ENCODE results near the gene SNRNP25. TPM values are rescaled to one million over a fixed set of nuclear protein-coding genes. Genes with fewer than 3 reads are reported as not detected.
"Not testable (repeated sequence)": the region's sequence is repeated elsewhere in the genome, so short reads cannot be mapped to it uniquely, and the experiment has no call there.

Gene SNRNP25
- 20.7 and 25.1 TPM in 2 replicates for total RNA-seq

DNA sequence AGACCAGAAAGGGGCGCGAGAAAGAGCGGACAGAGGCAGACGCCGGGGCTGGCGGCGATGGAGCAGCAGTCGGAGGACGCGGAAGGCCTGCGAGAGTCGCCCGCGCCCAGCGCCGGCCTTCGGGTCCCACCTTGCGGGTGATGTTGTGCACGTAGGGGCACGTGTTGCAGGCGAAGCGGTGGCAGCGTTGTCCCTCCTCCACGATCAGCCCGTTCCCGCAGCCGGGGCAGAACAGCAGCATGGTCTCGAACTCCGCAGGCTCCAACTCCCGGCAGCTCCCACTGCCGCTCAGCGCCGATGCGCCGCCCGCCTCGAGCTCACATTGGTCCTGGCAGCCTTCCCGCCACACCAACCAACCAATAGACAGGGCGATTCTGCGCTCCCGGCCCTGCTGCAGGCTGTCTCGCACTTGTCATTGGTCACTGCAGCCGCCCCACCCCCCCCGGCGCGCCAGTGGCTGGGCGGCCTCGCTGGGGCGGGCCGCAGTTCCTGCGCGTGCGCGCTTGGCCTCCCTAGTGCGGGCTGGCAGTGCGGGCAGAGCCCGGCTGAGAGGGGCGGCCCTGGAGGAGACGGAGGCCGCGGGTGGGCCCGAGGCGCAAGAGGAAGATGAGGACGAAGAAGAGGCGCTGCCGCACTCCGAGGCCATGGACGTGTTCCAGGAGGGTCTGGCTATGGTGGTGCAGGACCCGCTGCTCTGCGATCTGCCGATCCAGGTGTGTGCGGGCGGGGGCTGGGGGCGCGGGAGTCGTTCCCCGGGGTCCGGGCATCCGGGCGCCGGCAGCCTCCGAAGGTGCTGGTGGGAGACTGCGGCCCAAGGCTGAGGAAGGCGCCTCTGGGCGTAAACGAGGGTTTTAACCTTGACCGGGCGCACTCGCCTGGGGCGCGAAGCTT lies at the start of gene SNRNP25, which contains the start of gene POLR3K:
Gene SNRNP25, plus strand, starts transcription at position 483 of the 891 bp plus-strand sequence. Its CDS starts 189 bp downstream, at position 672.
Gene POLR3K, minus strand, starts transcription at position 263 of the 891 bp plus-strand sequence. Its CDS starts 22 bp downstream, at position 241.
- no peak for DNase-seq (ENCODE audit: extremely low read depth, low read depth, low spot score)

DNA sequence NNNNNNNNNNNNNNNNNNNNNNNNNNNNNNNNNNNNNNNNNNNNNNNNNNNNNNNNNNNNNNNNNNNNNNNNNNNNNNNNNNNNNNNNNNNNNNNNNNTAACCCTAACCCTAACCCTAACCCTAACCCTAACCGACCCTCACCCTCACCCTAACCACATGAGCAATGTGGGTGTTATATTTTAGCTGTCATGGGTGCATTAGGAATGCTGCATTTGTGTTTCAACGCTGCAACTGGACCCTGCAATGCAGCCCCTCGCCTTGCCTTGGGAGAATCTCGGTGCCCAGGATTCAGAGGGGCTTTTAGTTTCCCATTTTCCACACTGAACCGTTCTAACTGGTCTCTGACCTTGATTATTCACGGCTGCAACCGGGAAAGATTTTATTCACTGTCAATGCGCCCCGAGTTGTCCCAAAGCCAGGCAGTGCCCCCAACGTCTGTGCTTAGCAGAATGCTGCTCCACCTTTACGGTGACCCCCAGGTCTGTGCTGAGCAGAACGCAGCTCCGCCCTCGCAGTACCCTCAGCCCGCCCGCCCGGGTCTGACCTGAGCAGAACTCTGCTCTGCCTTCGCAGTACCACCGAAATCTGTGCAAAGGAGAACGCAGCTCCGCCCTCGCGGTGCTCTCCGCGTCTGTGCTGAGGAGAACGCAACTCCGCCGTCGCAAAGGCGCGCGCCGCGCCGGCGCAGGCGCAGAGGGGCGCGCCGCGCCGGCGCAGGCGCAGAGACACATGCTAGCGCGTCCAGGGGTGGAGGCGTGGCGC lies 43.5 kb upstream of the SNRNP25 start:
- no peak for DNase-seq (ENCODE audit: extremely low read depth, low read depth, low spot score)

DNA sequence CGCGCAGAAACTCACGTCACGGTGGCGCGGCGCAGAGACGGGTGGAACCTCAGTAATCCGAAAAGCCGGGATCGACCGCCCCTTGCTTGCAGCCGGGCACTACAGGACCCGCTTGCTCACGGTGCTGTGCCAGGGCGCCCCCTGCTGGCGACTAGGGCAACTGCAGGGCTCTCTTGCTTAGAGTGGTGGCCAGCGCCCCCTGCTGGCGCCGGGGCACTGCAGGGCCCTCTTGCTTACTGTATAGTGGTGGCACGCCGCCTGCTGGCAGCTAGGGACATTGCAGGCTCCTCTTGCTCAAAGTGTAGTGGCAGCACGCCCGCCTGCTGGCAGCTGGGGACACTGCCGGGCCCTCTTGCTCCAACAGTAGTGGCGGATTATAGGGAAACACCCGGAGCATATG lies 42.9 kb upstream of the SNRNP25 start:
- not testable (repeated sequence) for DNase-seq (ENCODE audit: extremely low read depth, low read depth, low spot score)

DNA sequence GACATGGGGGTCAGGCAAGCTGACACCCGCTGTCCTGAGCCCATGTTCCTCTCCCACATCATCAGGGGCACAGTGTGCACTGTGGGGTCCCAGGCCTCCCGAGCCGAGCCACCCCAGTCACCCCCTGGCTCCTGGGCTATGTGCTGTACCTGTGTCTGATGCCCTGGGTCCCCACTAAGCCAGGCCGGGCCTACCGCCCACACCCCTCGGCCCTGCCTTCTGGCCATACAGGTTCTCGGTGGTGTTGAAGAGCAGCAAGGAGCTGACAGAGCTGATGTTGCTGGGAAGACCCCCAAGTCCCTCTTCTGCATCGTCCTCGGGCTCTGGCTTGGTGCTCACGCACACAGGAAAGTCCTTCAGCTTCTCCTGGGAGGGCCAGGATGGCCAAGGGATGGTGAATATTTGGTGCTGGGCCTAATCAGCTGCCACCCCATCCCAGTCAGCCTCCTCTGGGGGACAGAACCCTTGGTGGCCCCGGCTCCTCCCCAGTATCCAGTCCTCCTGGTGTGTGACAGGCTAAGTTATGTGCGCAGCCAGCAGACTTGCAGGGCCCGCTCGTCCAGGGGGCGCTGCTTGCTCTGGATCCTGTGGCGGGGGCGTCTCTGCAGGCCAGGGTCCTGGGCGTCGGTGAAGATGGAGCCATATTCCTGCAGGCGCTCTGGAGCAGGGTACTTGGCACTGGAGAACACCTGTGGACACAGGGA lies 36.4 kb upstream of the SNRNP25 start:
- not testable (repeated sequence) for DNase-seq (ENCODE audit: extremely low read depth, low read depth, low spot score)

DNA sequence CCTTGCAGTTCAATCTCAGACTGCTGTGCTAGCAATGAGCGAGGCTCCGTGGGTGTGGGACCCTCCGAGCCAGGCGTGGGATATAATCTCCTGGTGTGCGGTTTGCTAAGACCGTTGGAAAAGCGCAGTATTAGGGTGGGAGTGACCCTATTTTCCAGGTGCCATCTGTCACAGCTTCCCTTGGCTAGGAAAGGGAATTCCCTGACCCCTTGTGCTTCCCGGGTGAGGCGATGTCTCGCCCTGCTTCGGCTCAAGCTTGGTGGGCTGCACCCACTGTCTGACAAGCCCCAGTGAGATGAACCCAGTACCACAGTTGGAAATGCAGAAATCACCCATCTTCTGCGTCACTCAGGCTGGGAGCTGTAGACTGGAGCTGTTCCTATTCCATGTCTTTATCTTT lies 32.7 kb upstream of the SNRNP25 start:
- not testable (repeated sequence) for DNase-seq (ENCODE audit: extremely low read depth, low read depth, low spot score)

DNA sequence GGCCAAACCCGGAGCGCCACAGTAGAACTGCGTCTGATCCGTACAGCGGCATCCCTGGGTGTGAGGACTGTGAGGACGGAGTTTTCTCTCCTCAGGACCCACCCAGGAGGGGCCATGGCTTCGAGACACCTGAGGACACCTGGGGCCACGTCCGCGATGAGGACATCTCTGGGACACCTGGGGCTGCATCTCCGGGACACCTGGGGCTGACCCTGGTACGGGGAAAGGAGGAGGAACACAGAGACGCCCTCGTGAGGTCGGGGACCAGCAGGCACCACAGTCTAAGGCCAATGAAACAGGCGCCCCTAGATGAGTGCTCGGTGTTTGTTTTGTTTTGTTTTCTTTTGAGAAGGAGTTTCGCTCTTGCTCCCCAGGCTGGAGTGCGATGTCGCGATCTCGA lies 29.5 kb upstream of the SNRNP25 start:
- DNase-seq (ENCODE audit: extremely low read depth, low read depth, low spot score) = not testable (repeated sequence)

DNA sequence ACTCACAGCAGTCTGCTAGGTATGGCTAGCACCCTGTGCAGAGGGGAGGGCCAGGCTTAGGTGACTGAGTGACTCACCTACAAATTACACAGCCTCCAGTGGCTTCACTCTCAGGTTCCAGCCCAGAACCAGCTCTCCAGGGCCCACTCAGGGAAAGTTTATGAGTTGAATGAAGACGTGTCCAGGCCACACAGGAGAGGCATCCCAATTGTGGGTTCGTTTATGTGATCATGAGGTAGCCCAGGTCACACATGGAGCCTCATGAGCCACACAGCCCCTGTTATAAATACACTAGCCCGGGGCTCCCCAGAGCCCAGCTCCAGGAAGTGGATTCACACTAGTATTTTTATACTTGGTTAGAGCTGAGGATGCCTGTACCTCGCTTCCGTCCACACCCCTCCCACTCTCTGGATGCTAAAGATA lies 27.7 kb upstream of the SNRNP25 start:
- not testable (repeated sequence) for DNase-seq (ENCODE audit: extremely low read depth, low read depth, low spot score)

DNA sequence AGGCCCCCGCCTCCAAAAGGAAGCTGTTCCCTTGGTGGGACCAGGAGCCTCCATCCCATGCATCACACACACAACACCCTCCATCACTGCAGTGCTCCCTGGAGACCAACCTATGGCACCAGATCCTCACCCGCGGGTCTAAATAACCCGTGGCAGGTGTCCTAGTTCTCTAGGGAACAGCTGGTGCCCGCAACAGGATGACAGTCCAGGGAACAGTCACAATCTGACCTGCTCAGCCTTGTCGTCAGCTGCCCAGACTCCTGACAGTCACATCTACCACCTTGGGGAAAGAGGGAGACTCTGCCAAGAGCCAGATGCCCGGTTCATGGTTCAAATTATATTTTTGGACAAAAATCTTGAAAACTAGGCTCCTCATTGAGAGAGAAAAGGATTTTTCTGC lies 23.0 kb upstream of the SNRNP25 start:
- not testable (repeated sequence) for DNase-seq (ENCODE audit: extremely low read depth, low read depth, low spot score)

DNA sequence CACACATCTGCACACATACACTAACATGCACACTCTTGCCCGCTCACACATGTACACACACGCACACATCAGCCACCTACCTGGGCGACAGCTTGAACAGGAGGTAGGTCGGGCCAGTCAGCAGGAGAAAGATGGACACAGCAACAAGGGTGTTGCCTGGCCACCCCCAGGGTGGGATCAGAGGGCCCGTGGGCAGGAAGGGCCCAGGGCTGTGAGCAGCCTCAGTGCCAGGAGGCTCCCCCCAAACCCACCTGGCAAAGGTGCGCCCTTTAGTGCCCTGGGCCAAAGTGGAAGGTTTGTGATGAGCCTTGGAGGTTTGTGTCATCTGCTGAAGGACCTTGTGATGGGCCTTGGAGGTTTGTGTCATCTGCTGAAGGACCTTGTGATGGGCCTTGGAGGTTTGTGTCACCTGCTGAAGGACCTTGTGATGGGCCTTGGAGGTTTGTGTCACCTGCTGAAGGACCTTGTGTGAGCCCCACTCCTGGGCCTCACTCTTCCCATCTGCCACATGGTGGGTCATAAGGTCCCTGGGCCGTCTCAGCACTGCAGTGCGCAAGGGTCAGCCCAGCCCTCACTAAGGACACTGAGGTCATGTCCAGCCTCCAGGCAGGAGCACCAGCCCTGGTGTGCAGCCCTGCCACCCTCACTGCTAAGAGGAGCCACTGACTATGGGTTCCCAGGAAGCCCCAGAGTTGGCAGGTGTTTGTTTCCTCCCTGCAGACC lies 20.3 kb upstream of the SNRNP25 start:
- DNase-seq (ENCODE audit: extremely low read depth, low read depth, low spot score) = not testable (repeated sequence)

DNA sequence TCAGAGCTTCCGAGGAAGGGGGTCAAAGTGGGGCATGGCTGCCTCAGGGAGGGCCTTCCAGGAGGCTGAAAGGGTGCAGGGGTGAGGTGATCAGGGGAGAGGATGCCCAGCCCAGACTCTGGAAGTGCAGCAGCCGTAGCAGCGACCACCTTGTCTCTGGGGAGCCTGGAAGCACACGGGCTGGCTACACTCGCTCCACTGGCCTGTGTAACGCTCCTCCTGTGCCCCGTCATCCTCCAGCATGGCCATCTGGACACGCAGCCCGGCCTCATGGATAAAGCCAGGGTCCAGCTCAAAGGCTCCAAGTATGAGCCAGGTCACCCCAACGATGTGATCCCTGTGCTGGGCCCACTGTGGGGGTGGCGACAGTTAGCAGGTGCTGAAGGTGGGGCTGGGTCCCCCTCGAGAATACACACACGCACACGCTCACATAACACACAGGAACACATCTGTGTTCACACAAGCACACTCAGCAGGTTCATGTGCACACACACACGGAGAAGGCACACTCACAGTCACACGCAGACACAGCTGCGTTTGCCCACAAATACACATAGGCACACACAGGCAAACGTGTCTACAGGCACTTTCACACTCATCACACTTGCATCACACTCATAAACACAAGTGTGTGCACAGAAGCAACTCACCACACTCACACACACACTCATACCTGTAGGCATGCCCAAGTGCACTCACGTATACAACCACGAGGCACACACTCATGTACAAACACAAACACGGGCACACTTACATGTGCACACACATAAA lies 19.6 kb upstream of the SNRNP25 start:
- DNase-seq (ENCODE audit: extremely low read depth, low read depth, low spot score) = no peak

DNA sequence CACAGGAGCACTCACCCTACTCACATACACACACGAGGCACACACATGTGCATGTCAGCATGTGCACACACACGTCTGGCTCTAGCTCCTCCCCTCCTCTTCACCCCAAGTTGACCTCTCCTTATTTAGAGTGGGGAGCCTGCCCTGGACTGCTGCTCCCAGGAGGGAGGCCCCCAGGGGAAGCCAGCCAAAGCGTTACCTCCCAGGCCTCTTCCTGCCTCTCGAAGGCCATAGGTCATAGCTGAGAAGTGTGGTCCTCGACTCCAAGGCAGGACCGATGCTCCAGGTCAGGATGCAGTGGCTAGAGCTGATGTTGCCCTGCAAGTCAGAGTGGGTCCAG lies 19.0 kb upstream of the SNRNP25 start:
- DNase-seq (ENCODE audit: extremely low read depth, low read depth, low spot score) = no peak

DNA sequence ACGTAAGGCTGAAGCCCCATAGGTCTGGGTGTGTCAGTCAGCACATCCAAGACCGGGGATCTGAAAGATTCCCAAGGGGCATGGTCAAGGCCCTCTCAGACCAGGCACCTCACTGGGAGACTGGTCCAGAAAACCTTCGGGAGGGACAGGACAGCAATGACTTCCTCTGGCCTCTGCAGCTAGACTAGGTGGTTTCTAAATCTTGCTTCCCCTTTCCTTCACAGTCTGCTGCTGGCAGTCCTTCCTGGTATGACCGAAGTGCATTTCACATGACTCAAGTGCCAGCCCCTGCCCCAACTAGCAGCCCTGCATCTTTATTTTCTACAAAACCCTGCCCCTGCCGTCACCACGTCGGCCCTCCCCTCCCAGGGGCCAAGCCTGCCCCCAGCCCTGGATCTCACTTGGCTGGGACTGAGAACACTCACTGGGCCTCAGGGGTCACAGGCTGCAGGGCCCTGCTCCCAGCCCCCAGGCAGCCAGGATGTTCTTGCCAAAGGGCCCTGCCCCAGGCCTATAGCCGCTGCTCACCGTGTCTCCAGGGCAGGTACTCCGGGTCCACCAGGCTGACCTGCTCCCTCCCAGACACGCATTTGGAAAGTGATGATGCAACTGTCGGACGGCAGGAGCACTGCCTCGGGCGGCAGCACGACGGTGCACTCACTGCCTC lies 18.5 kb upstream of the SNRNP25 start:
- DNase-seq (ENCODE audit: extremely low read depth, low read depth, low spot score) = no peak

DNA sequence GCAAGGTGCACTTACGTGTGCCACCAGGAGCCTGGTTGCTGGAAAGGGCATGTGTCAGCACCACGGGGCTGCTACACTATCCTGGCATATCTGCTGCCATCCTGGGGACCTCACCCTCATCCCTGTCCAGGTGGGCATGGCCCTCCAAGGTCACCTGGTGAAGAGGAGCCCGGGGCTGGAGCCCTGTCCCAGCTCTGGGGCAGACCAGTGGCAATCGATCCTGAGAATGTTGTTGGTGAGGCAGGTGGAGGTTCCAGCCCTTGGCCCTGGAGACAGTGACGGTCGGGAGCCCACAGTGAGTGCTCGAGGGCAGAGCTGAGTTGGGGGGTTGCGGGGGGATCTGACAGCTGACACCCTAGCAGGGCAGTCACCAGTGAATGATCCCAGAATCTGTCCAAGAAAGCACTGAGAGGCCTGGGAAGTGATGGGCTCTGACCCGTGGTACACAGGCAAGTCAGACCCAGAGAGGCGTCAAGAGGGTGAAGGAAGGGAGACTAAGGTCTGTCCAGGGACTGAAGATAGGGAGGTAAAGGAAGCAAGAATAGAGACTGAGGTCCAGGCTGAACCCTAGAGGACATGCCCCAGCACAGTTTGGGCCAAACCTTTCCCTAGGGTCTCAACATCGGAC lies 17.8 kb upstream of the SNRNP25 start:
- DNase-seq (ENCODE audit: extremely low read depth, low read depth, low spot score) = no peak

DNA sequence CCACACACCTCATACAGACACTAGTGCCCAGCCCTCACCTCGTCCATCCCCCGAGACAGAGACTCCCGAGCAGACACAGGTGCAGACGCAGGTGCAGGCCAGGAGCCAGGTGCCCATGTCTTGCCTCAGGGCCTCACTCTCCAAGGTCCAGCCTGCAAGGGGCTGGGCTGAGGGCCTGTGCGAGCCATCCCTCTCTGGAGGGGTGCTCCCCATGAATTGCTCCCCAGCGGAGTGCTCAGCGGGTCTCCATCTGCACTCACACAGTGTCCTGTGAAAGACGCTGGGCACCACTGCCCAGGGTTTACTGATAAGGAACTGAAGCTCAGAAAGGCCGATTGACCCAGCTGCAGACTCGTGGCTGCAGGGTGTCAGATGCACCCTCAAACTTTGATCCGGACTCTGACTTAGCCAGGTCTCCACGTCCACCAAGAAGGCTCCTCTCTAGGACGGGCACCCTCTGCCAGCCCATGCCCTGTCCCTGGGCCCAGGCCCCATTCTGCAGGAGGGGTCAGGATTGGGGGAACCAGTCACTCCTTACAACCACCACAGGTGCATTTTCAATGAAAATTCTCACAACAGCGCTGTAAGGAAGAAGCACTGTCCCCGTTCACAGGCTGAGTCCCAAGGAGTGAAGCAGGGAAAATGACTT lies 17.2 kb upstream of the SNRNP25 start:
- DNase-seq (ENCODE audit: extremely low read depth, low read depth, low spot score) = no peak

DNA sequence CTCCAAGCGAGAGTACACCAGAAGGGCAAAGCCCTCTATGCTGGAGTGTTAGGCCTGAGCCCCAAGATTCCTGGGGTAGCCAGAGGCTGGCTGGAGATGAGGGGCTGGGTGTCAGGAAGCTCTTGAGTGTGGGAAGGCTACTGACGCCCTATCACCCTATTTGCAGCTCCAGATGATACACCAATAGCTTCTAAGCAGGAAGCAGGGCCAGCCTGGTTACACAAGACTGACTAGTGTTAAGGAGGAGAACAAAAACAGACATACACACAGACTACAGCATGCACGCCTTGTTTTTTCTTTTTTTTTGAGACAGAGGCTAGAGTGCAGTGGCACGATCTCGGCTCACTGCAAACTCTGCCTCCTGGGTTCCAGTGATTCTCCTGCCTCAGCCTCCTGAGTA lies 16.1 kb upstream of the SNRNP25 start:
- no peak for DNase-seq (ENCODE audit: extremely low read depth, low read depth, low spot score)

DNA sequence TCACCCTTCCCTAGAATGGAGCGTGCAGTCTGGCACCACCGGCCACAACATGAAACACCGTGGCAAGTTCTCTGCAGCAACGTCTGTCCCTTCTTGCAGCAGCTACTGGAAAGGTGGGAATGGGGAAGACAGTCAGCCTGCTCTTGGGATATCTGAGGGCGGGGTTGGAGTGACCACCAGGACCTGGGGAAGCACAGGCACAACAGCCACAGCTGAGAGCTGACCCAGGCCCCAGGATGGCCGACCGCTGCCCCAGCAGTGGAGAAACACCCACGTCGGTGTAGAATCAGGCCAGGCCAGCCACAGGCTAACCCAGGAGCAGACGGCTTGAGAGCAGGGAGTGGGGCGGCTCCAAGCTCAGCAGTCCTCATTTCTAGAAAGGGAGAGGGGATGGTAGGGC lies 15.4 kb upstream of the SNRNP25 start:
- DNase-seq (ENCODE audit: extremely low read depth, low read depth, low spot score) = not testable (repeated sequence)

DNA sequence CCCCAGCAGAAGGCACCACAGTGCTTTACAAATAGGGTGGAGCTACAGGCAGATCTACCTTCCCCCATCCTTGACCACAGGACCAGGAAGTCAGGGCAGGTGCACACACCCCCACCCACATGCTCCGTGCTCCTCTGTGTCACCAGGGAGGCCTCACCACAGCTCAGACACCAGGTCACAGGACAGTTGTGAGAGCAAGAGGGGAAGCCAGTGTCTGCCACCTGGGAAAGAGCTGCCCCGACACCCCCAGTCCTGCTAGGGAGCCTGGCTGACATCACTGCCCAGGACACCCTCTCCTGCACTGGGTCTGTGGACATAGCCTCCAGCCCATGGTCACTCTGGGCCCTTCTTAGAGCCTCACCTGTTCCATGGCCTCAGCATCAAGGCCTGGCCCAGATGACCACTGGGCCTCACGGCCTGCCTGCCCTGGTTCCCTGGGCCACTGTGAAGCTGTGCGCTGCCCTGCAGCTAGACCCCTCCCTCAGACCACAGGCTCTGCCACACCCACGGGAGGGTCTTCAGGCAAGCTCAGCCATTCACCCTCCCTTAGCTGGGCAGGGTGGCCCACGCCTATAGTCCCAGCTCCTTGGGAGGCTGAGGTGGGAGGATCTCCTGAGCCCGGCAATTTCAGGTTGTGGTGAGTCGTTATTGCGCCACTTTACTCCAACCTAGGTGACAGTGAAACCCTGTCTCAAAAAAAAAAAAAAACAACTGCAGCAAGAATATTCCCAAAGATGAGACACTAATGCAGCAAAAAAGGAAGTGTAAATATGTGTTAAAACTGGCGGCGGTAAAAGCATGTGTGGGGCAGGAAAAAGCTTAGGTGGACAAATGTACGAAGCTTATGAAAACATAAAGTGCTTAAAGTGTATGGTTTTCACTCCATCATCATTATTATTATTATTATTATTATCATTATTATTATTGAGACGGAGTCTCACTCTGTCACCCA lies 14.4 kb upstream of the SNRNP25 start:
- no peak for DNase-seq (ENCODE audit: extremely low read depth, low read depth, low spot score)

All from glomerular endothelial cell (primary cell).